Osteoblast (primary cell): ENCODE data around the gene SNAPC4. TPM values are rescaled to one million over a fixed set of nuclear protein-coding genes. Genes with fewer than 3 reads are reported as not detected.
A peak's percentile ranks its signal among the peaks of the same experiment; 100 is the strongest.

Experiments
- DNase-seq: peaks from one replicate; pipeline ENCODE4 v3.0.0; 2011; ENCODE audit warnings: low spot score, mixed read lengths; ENCODE audit not compliant: insufficient read length; ENCODE audit errors: missing footprints
- H2AFZ ChIP-seq: 2 replicates; pipeline ENCODE4 v1.6.0; 2011; ENCODE audit warnings: mild to moderate bottlenecking, low read length
- H3K27ac ChIP-seq: 2 replicates; pipeline ENCODE4 v1.5.1; 2011; ENCODE audit warnings: mild to moderate bottlenecking, low read depth, low read length, moderate library complexity
- H3K27me3 ChIP-seq: 2 replicates; pipeline ENCODE4 v1.6.0; 2012; ENCODE audit warnings: mild to moderate bottlenecking, control low read depth, inconsistent platforms, low read length, moderate library complexity; ENCODE audit not compliant: insufficient read depth
- H3K36me3 ChIP-seq: 2 replicates; pipeline ENCODE4 v1.5.1; 2011; ENCODE audit warnings: mild to moderate bottlenecking, low read length, control low read depth, moderate library complexity; ENCODE audit not compliant: insufficient read depth
- H3K4me1 ChIP-seq: 2 replicates; pipeline ENCODE4 v1.5.1; 2011; ENCODE audit warnings: mild to moderate bottlenecking, low read length, control low read depth, moderate library complexity; ENCODE audit not compliant: insufficient read depth
- H3K4me2 ChIP-seq: 2 replicates; pipeline ENCODE4 v1.6.0; 2011; ENCODE audit warnings: mild to moderate bottlenecking, low read length; ENCODE audit not compliant: insufficient read depth
- H3K4me3 ChIP-seq: fragments of 200-600 bp; sonication (generic); 3 replicates; pipeline ENCODE4 v1.5.1; 2012; ENCODE audit warnings: mild to moderate bottlenecking, low read length, inconsistent platforms; ENCODE audit not compliant: insufficient read depth
- H3K79me2 ChIP-seq: 2 replicates; pipeline ENCODE4 v1.6.0; 2012; ENCODE audit warnings: mild to moderate bottlenecking, low read length, control low read depth, inconsistent platforms; ENCODE audit not compliant: insufficient read depth
- H3K9me3 ChIP-seq: 2 replicates; pipeline ENCODE4 v1.5.1; 2011; ENCODE audit warnings: low read depth, low read length, control low read depth
- H4K20me1 ChIP-seq: 2 replicates; pipeline ENCODE4 v1.6.0; 2012; ENCODE audit warnings: mild to moderate bottlenecking, low read length, control low read depth; ENCODE audit not compliant: insufficient read depth
- total RNA-seq: library from RNA; depleted of rRNA; stranded (reverse); fragments of >200 nt; gene quantifications from 2 replicates; pipeline ENCODE4 v1.2.3, GENCODE V29; 2012
- TF ChIP-seq, protein P1 (sequence below): IDR thresholded peaks from 2 replicates; pipeline ENCODE4 v1.5.1; 2011; ENCODE audit warnings: mild to moderate bottlenecking, low read depth, low read length, moderate library complexity; ENCODE audit errors: extremely low read depth

SNAPC4 gene
- total RNA-seq, 1 donor = 9.0 TPM

GRCh38 chr9:136363949-136364748 is 35.8 kb downstream of the SNAPC4 start:
- no peaks in the 10 kb centered on the region for H3K27me3 ChIP-seq
- no peak for DNase-seq
- H4K20me1 ChIP-seq = peaks cover 10% of the 10 kb centered on the region
- peak overlapping the region; percentile 60 for H3K4me2 ChIP-seq
- H3K79me2 ChIP-seq = peaks cover 12% of the 10 kb centered on the region
- H3K9me3 ChIP-seq = no peaks in the 10 kb centered on the region
- no peak overlapping the region for H2AFZ ChIP-seq
- peak overlapping the region; percentile 85 for H3K4me3 ChIP-seq
- H3K4me1 ChIP-seq = peaks cover 24% of the 10 kb centered on the region
- no peak overlapping the region for H3K27ac ChIP-seq
- TF ChIP-seq, protein P1, sequence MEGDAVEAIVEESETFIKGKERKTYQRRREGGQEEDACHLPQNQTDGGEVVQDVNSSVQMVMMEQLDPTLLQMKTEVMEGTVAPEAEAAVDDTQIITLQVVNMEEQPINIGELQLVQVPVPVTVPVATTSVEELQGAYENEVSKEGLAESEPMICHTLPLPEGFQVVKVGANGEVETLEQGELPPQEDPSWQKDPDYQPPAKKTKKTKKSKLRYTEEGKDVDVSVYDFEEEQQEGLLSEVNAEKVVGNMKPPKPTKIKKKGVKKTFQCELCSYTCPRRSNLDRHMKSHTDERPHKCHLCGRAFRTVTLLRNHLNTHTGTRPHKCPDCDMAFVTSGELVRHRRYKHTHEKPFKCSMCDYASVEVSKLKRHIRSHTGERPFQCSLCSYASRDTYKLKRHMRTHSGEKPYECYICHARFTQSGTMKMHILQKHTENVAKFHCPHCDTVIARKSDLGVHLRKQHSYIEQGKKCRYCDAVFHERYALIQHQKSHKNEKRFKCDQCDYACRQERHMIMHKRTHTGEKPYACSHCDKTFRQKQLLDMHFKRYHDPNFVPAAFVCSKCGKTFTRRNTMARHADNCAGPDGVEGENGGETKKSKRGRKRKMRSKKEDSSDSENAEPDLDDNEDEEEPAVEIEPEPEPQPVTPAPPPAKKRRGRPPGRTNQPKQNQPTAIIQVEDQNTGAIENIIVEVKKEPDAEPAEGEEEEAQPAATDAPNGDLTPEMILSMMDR = no peak
- H3K36me3 ChIP-seq = no peaks in the 10 kb centered on the region

DNA sequence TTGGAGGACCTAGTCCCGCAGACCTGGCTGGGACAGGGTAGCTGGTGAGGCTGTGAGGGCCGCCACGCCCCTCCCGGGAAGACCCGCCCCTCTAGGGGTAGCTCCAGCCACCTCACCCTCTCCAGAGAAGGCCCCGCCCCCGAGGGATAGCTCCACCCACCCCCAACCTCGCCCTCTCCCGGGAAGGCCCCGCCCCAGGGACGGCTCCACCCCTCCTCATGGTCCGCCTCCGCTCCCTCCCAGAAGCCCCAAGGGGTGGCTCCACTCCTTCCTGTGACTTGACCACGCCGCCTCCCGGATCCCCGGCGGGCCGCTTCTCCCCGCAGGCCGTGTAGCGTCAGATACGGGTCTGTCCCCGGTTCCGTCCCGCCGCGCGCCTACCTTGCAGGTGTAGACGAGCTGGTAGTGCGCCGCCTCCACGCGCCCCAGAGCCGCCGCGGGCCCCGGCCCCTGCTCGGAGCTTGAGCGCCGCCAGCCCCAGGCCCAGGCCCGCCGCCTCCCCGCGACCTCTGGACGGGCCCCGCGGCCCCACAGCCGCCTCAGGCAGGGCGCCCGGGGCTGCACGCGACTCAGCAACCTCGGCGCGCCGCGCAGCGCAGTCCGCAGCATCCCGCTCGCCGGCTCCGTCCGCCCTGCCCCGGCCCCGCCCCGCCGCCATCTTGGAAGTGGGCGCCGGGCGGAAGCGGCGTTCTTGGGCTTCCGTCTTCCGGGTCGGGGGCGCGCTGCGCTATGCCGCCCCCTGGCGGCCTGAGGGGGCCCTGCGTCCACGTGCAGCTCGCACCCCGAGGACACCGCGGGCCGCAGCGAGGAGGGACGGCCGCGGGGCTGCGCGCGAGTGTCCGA is 36.6 kb downstream of the SNAPC4 start, which contains the start of gene DNLZ:
Gene DNLZ, minus strand, starts transcription at position 639 of the 843 bp plus-strand sequence. Its CDS starts 30 bp downstream, at position 609.
- H3K4me1 ChIP-seq = peaks cover 24% of the 10 kb centered on the region

DNA sequence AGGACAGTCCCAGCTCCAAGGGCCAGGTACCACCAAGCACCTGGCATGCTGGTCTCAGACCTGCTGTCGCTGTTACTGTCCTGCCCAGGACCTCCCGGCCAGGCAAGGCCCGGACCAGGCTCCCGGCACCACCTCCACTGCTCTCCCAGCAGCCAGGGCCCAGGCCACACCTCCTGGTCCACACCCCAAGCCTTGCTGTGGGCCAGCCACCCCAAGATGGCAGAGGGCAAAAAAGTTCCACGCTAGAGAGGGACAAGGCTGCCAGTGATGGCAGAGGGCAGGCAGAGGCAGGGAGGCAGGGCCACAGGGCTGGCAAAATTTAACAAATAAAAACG is 37.6 kb downstream of the SNAPC4 start:
- H4K20me1 ChIP-seq = peaks cover 10% of the 10 kb centered on the region
- H3K4me2 ChIP-seq = peak overlapping the region; percentile 67
- TF ChIP-seq, protein P1 = no peak
- H3K9me3 ChIP-seq = no peaks in the 10 kb centered on the region
- H3K27me3 ChIP-seq = no peaks in the 10 kb centered on the region
- H3K79me2 ChIP-seq = peaks cover 12% of the 10 kb centered on the region
- peaks cover 24% of the 10 kb centered on the region for H3K4me1 ChIP-seq
- H3K27ac ChIP-seq = no peak overlapping the region
- no peak for DNase-seq
- no peak overlapping the region for H2AFZ ChIP-seq
- no peak overlapping the region for H3K4me3 ChIP-seq
- peaks cover 7% of the 10 kb centered on the region for H3K36me3 ChIP-seq

More for the DNA sequence above, 36.6 kb downstream of the SNAPC4 start, which contains the start of gene DNLZ:
- Histone ChIP-seq H3K36me3 (peaks cover 2% of the 10 kb centered on the region), H3K9me3 (no peaks in the 10 kb centered on the region), H3K27ac (peak within 1 kb of the TSS; percentile 48), H3K27me3 (no peaks in the 10 kb centered on the region), H3K4me3 (peak within 1 kb of the TSS; percentile 85), H2AFZ (no peak within 1 kb of the TSS), H3K4me2 (peak within 1 kb of the TSS; percentile 74), H3K79me2 (peaks cover 12% of the 10 kb centered on the region), H4K20me1 (peaks cover 10% of the 10 kb centered on the region)
- TF ChIP-seq, protein P1 = peak; percentile 71
- DNase-seq = peak; percentile 100
